ENCODE data around the gene KCNIP3.

The KCNIP3 gene

GRCh38 chr2:95381212-95382191 is 84.4 kb downstream of the KCNIP3 start:
- DNase-seq (ENCODE audit: low read depth), result no peak
- H3K4me3 ChIP-seq (ENCODE audit: low read length), result no peak overlapping the region
- no peak for TF ChIP-seq CTCF (IDR thresholded peaks at IDR 0.05; ENCODE audit: insufficient read depth, low read depth, low read length, missing control alignments)

- no peak for DNase-seq (ENCODE audit: low read depth)
- no peak for TF ChIP-seq CTCF (IDR thresholded peaks at IDR 0.05; ENCODE audit: insufficient read depth, low read depth, low read length, missing control alignments)
- H3K4me3 ChIP-seq (ENCODE audit: low read length), result no peak overlapping the region
These were observed 85.0 kb downstream of the KCNIP3 start for GRCh38 chr2:95382192-95382591.

DNA sequence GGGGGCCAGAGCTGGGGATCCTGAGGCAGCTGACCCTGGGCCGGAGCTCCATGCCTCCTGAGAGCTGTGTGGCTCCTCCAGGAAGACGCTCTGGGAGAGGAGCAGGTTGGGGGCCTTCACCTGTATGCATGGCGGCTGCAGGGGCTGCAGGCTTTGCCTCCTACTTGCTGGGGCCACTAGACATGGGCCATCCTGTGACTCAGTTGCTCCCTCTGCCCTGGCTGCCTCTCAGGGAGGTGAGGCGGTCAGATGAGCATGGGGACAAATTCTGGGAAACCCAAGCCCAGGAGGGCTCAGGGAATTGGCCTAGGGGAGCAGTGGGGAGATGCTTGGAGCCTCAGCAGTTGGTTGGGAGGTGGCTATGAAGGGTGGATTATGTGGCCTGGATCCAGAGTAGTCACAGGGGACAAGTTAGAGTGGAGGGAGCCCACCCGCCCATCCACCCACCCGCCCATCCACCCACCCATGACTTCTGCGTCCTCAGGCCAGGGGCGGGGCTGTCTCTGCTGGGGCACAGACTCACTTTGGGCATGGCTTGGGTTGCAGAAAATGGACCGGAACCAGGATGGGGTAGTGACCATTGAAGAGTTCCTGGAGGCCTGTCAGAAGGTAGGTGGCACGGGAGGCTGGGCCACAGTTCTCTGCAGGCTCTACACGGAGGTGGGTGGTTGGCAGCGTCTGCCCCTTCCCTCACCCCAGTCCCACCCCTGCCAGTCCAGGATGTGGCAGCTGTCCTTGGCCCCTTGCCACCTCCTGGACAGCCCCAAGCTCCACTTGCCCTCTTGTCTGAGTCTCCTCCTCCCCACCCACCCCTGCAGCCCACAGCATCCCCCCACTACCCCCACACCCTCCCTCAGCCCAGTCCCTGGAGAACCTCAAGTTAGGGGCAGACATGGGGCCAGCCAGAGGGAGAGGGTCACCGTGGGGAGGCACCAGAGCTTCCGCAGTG is 85.8 kb downstream of the KCNIP3 start:
- DNase-seq (ENCODE audit: low read depth), result no peak
- no peak for TF ChIP-seq CTCF (IDR thresholded peaks at IDR 0.05; ENCODE audit: insufficient read depth, low read depth, low read length, missing control alignments)

DNA sequence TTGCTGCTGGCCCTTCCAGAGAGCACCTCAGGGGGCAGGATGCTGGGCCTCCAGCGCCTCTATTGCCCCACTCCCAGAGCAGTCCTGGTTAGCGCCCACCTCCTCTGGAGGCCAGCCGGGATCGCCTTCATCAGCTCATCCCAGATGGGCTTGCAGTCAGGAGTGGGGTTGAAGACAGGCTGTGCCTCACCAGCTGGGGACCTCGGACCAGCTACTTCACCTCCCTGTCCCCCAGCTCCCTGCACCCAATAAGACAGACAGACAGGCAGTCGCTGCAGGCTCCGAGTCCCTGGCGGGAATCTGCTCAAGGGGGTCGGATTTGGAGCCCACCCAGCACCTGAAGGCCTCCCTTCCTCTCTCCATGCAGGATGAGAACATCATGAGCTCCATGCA is 86.5 kb downstream of the KCNIP3 start:
- TF ChIP-seq CTCF (IDR thresholded peaks at IDR 0.05; ENCODE audit: insufficient read depth, low read depth, low read length, missing control alignments), result no peak
- H3K4me3 ChIP-seq (ENCODE audit: low read length), result no peak overlapping the region
- no peak for DNase-seq (ENCODE audit: low read depth)

More for the DNA sequence above, 85.8 kb downstream of the KCNIP3 start:
- no peak overlapping the region for H3K4me3 ChIP-seq (ENCODE audit: low read length)

GRCh38 chr2:95384854-95385569 is 87.9 kb downstream of the KCNIP3 start:
- H3K4me3 ChIP-seq (ENCODE audit: low read length), result no peak overlapping the region
- DNase-seq (ENCODE audit: low read depth), result no peak
- TF ChIP-seq CTCF (IDR thresholded peaks at IDR 0.05; ENCODE audit: insufficient read depth, low read depth, low read length, missing control alignments), result no peak

DNA sequence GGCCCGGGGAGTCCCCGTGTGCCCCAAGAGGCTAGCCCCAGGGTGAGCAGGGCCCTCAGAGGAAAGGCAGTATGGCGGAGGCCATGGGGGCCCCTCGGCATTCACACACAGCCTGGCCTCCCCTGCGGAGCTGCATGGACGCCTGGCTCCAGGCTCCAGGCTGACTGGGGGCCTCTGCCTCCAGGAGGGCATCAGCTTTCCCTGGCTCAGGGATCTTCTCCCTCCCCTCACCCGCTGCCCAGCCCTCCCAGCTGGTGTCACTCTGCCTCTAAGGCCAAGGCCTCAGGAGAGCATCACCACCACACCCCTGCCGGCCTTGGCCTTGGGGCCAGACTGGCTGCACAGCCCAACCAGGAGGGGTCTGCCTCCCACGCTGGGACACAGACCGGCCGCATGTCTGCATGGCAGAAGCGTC is 88.4 kb downstream of the KCNIP3 start:
- H3K4me3 ChIP-seq (ENCODE audit: low read length), result no peak overlapping the region
- no peak for TF ChIP-seq CTCF (IDR thresholded peaks at IDR 0.05; ENCODE audit: insufficient read depth, low read depth, low read length, missing control alignments)
- DNase-seq (ENCODE audit: low read depth), result no peak

All from epithelial cell of esophagus (primary cell).